Osteoblast (primary cell): ENCODE results near the gene SERINC5. TPM values are rescaled to one million over a fixed set of nuclear protein-coding genes. Genes with fewer than 3 reads are reported as not detected.
"Not testable (repeated sequence)": the region's sequence is repeated elsewhere in the genome, so short reads cannot be mapped to it uniquely, and the experiment has no call there.

ENCODE experiments used
- DNase-seq: peaks from one replicate; pipeline ENCODE4 v3.0.0; 2011; ENCODE audit warnings: low spot score, mixed read lengths; ENCODE audit not compliant: insufficient read length; ENCODE audit errors: missing footprints
- H2AFZ ChIP-seq: 2 replicates; pipeline ENCODE4 v1.6.0; 2011; ENCODE audit warnings: mild to moderate bottlenecking, low read length
- H3K27ac ChIP-seq: 2 replicates; pipeline ENCODE4 v1.5.1; 2011; ENCODE audit warnings: mild to moderate bottlenecking, low read depth, low read length, moderate library complexity
- H3K27me3 ChIP-seq: 2 replicates; pipeline ENCODE4 v1.6.0; 2012; ENCODE audit warnings: mild to moderate bottlenecking, control low read depth, inconsistent platforms, low read length, moderate library complexity; ENCODE audit not compliant: insufficient read depth
- H3K36me3 ChIP-seq: 2 replicates; pipeline ENCODE4 v1.5.1; 2011; ENCODE audit warnings: mild to moderate bottlenecking, low read length, control low read depth, moderate library complexity; ENCODE audit not compliant: insufficient read depth
- H3K4me1 ChIP-seq: 2 replicates; pipeline ENCODE4 v1.5.1; 2011; ENCODE audit warnings: mild to moderate bottlenecking, low read length, control low read depth, moderate library complexity; ENCODE audit not compliant: insufficient read depth
- H3K4me2 ChIP-seq: 2 replicates; pipeline ENCODE4 v1.6.0; 2011; ENCODE audit warnings: mild to moderate bottlenecking, low read length; ENCODE audit not compliant: insufficient read depth
- H3K4me3 ChIP-seq: fragments of 200-600 bp; sonication (generic); 3 replicates; pipeline ENCODE4 v1.5.1; 2012; ENCODE audit warnings: mild to moderate bottlenecking, low read length, inconsistent platforms; ENCODE audit not compliant: insufficient read depth
- H3K79me2 ChIP-seq: 2 replicates; pipeline ENCODE4 v1.6.0; 2012; ENCODE audit warnings: mild to moderate bottlenecking, low read length, control low read depth, inconsistent platforms; ENCODE audit not compliant: insufficient read depth
- H3K9me3 ChIP-seq: 2 replicates; pipeline ENCODE4 v1.5.1; 2011; ENCODE audit warnings: low read depth, low read length, control low read depth
- H4K20me1 ChIP-seq: 2 replicates; pipeline ENCODE4 v1.6.0; 2012; ENCODE audit warnings: mild to moderate bottlenecking, low read length, control low read depth; ENCODE audit not compliant: insufficient read depth
- total RNA-seq: library from RNA; depleted of rRNA; stranded (reverse); fragments of >200 nt; gene quantifications from 2 replicates; pipeline ENCODE4 v1.2.3, GENCODE V29; 2012
- TF ChIP-seq, protein P1 (sequence below): IDR thresholded peaks from 2 replicates; pipeline ENCODE4 v1.5.1; 2011; ENCODE audit warnings: mild to moderate bottlenecking, low read depth, low read length, moderate library complexity; ENCODE audit errors: extremely low read depth

SERINC5 gene
- total RNA-seq, 1 donor = 96.3 TPM

- no peaks in the 10 kb centered on the region for H3K36me3 ChIP-seq
- no peaks in the 10 kb centered on the region for H3K9me3 ChIP-seq
- peaks cover 4% of the 10 kb centered on the region for H4K20me1 ChIP-seq
- DNase-seq = no peak
- H3K27ac ChIP-seq = no peak overlapping the region
- H3K4me1 ChIP-seq = peaks cover 10% of the 10 kb centered on the region
- TF ChIP-seq, protein P1, sequence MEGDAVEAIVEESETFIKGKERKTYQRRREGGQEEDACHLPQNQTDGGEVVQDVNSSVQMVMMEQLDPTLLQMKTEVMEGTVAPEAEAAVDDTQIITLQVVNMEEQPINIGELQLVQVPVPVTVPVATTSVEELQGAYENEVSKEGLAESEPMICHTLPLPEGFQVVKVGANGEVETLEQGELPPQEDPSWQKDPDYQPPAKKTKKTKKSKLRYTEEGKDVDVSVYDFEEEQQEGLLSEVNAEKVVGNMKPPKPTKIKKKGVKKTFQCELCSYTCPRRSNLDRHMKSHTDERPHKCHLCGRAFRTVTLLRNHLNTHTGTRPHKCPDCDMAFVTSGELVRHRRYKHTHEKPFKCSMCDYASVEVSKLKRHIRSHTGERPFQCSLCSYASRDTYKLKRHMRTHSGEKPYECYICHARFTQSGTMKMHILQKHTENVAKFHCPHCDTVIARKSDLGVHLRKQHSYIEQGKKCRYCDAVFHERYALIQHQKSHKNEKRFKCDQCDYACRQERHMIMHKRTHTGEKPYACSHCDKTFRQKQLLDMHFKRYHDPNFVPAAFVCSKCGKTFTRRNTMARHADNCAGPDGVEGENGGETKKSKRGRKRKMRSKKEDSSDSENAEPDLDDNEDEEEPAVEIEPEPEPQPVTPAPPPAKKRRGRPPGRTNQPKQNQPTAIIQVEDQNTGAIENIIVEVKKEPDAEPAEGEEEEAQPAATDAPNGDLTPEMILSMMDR = no peak
- H2AFZ ChIP-seq = no peak overlapping the region
- H3K4me3 ChIP-seq = no peak overlapping the region
- no peak overlapping the region for H3K4me2 ChIP-seq
- H3K79me2 ChIP-seq = peaks cover 74% of the 10 kb centered on the region
- no peaks in the 10 kb centered on the region for H3K27me3 ChIP-seq
These were observed 70.8 kb downstream of the SERINC5 start for GRCh38 chr5:80185095-80185494.

GRCh38 chr5:80184235-80185023 is 71.4 kb downstream of the SERINC5 start:
- no peak for DNase-seq
- H4K20me1 ChIP-seq = peaks cover 4% of the 10 kb centered on the region
- no peak overlapping the region for H3K4me2 ChIP-seq
- peaks cover 9% of the 10 kb centered on the region for H3K4me1 ChIP-seq
- H3K27me3 ChIP-seq = no peaks in the 10 kb centered on the region
- no peaks in the 10 kb centered on the region for H3K36me3 ChIP-seq
- TF ChIP-seq, protein P1 = no peak
- H2AFZ ChIP-seq = no peak overlapping the region
- no peak overlapping the region for H3K27ac ChIP-seq
- H3K79me2 ChIP-seq = peaks cover 67% of the 10 kb centered on the region
- H3K9me3 ChIP-seq = no peaks in the 10 kb centered on the region
- H3K4me3 ChIP-seq = no peak overlapping the region

- not testable (repeated sequence) for H3K9me3 ChIP-seq, H3K4me1 ChIP-seq, H3K4me3 ChIP-seq, DNase-seq, H3K4me2 ChIP-seq, H3K36me3 ChIP-seq, H4K20me1 ChIP-seq, H3K27me3 ChIP-seq, H3K27ac ChIP-seq, H2AFZ ChIP-seq
- peaks cover 60% of the 10 kb centered on the region for H3K79me2 ChIP-seq
These were observed 72.1 kb downstream of the SERINC5 start for GRCh38 chr5:80183728-80184234.

GRCh38 chr5:80182809-80183580 is 72.9 kb downstream of the SERINC5 start:
- H3K79me2 ChIP-seq = peaks cover 54% of the 10 kb centered on the region

More at GRCh38 chr5:80182809-80183580, 72.9 kb downstream of the SERINC5 start:
- Histone ChIP-seq H3K9me3 (no peaks in the 10 kb centered on the region), H3K4me1 (peaks cover 4% of the 10 kb centered on the region), H3K4me3 (no peak overlapping the region), H3K36me3 (no peaks in the 10 kb centered on the region), H3K4me2 (no peak overlapping the region), H3K27ac (no peak overlapping the region), H3K27me3 (no peaks in the 10 kb centered on the region), H2AFZ (no peak overlapping the region), H4K20me1 (peaks cover 4% of the 10 kb centered on the region)
- DNase-seq = no peak
- TF ChIP-seq, protein P1 = no peak
